ENCODE measurements around the gene NEK2.

GRCh38 chr1:211641044-211641800 lies 34.2 kb downstream of the NEK2 start:
- TF ChIP-seq ARNT2 (CRISPR knock-in tag; IDR thresholded peaks at IDR 0.05; ENCODE audit: low read depth) (no peak), NR2F2 (IDR thresholded peaks at IDR 0.05; ENCODE audit: borderline replicate concordance, low read depth) (no peak)
- TF ChIP-seq, protein P1, sequence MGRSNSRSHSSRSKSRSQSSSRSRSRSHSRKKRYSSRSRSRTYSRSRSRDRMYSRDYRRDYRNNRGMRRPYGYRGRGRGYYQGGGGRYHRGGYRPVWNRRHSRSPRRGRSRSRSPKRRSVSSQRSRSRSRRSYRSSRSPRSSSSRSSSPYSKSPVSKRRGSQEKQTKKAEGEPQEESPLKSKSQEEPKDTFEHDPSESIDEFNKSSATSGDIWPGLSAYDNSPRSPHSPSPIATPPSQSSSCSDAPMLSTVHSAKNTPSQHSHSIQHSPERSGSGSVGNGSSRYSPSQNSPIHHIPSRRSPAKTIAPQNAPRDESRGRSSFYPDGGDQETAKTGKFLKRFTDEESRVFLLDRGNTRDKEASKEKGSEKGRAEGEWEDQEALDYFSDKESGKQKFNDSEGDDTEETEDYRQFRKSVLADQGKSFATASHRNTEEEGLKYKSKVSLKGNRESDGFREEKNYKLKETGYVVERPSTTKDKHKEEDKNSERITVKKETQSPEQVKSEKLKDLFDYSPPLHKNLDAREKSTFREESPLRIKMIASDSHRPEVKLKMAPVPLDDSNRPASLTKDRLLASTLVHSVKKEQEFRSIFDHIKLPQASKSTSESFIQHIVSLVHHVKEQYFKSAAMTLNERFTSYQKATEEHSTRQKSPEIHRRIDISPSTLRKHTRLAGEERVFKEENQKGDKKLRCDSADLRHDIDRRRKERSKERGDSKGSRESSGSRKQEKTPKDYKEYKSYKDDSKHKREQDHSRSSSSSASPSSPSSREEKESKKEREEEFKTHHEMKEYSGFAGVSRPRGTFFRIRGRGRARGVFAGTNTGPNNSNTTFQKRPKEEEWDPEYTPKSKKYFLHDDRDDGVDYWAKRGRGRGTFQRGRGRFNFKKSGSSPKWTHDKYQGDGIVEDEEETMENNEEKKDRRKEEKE (IDR thresholded peaks at IDR 0.05): no peak

Measured in HepG2 (cell line).